ENCODE data around the gene SLC25A11.
"Not testable (repeated sequence)": the region's sequence is repeated elsewhere in the genome, so short reads cannot be mapped to it uniquely, and the experiment has no call there.

SLC25A11 gene

GRCh38 chr17:4945944-4946280, 6.1 kb upstream of the SLC25A11 start:
- DNase-seq (ENCODE audit: insufficient read length, low spot score) (no peak), FAIRE-seq (no peak)

- DNase-seq (ENCODE audit: insufficient read length, low spot score) (peak; percentile 87), FAIRE-seq (peak; percentile 97)
These were observed 5.5 kb upstream of the SLC25A11 start for GRCh38 chr17:4945176-4945943.

GRCh38 chr17:4944554-4945175, 4.8 kb upstream of the SLC25A11 start:
- FAIRE-seq (no peak), DNase-seq (ENCODE audit: insufficient read length, low spot score) (no peak)

GRCh38 chr17:4944163-4944553, 4.3 kb upstream of the SLC25A11 start:
- DNase-seq (ENCODE audit: insufficient read length, low spot score) (no peak), FAIRE-seq (no peak)

- DNase-seq (ENCODE audit: insufficient read length, low spot score) (no peak), FAIRE-seq (no peak)
These were observed 3.1 kb upstream of the SLC25A11 start for GRCh38 chr17:4942760-4943508.

GRCh38 chr17:4941319-4941610, 1.4 kb upstream of the SLC25A11 start:
- FAIRE-seq (no peak), DNase-seq (ENCODE audit: insufficient read length, low spot score) (no peak)

- no peak for FAIRE-seq
- DNase-seq (ENCODE audit: insufficient read length, low spot score) = peak; percentile 90
These were observed 891 bp upstream of the SLC25A11 start for GRCh38 chr17:4940555-4941318.

- no peak for DNase-seq (ENCODE audit: insufficient read length, low spot score)
- FAIRE-seq = no peak
These were observed 375 bp downstream of the SLC25A11 start for GRCh38 chr17:4939546-4939795.

GRCh38 chr17:4938688-4939545, 929 bp downstream of the SLC25A11 start:
- no peak for DNase-seq (ENCODE audit: insufficient read length, low spot score)
- peak; percentile 57 for FAIRE-seq

- no peak for FAIRE-seq
- DNase-seq (ENCODE audit: insufficient read length, low spot score) = no peak
These were observed 1.8 kb downstream of the SLC25A11 start for GRCh38 chr17:4938069-4938491.

- no peak for DNase-seq (ENCODE audit: insufficient read length, low spot score)
- FAIRE-seq = no peak
These were observed 2.3 kb downstream of the SLC25A11 start for GRCh38 chr17:4937553-4937952.

- DNase-seq (ENCODE audit: insufficient read length, low spot score) = no peak
- peak; percentile 54 for FAIRE-seq
These were observed 3.4 kb downstream of the SLC25A11 start for GRCh38 chr17:4936436-4936835.

GRCh38 chr17:4935650-4936049, 4.2 kb downstream of the SLC25A11 start:
- DNase-seq (ENCODE audit: insufficient read length, low spot score) (no peak), FAIRE-seq (no peak)

- DNase-seq (ENCODE audit: insufficient read length, low spot score) = peak; percentile 56
- FAIRE-seq = peak; percentile 82
These were observed 5.5 kb downstream of the SLC25A11 start for GRCh38 chr17:4934173-4934979.

- FAIRE-seq = no peak
- no peak for DNase-seq (ENCODE audit: insufficient read length, low spot score)
These were observed 6.2 kb downstream of the SLC25A11 start for GRCh38 chr17:4933646-4934045.

- no peak for DNase-seq (ENCODE audit: insufficient read length, low spot score)
- FAIRE-seq = no peak
These were observed 7.1 kb downstream of the SLC25A11 start for GRCh38 chr17:4932756-4933155.

- FAIRE-seq = no peak
- DNase-seq (ENCODE audit: insufficient read length, low spot score) = no peak
These were observed 7.9 kb downstream of the SLC25A11 start, which contains the start of gene GP1BA for GRCh38 chr17:4931963-4932362. Gene GP1BA, plus strand, starts transcription at chr17:4932277. Its CDS starts 328 bp downstream, at chr17:4932605.

GRCh38 chr17:4928881-4929280, 11.0 kb downstream of the SLC25A11 start:
- no peak for FAIRE-seq
- no peak for DNase-seq (ENCODE audit: insufficient read length, low spot score)

GRCh38 chr17:4926577-4927335, 13.1 kb downstream of the SLC25A11 start:
- not testable (repeated sequence) for FAIRE-seq; DNase-seq (ENCODE audit: insufficient read length, low spot score)
